NCI-H1417 (cell line): ENCODE results near the gene LRRC46.

Experiments used
- DNase-seq, 3 experiments: peaks; one replicate each; lab custom pipeline; 2025; lab: John Stamatoyannopoulos, UW

Gene LRRC46

DNA sequence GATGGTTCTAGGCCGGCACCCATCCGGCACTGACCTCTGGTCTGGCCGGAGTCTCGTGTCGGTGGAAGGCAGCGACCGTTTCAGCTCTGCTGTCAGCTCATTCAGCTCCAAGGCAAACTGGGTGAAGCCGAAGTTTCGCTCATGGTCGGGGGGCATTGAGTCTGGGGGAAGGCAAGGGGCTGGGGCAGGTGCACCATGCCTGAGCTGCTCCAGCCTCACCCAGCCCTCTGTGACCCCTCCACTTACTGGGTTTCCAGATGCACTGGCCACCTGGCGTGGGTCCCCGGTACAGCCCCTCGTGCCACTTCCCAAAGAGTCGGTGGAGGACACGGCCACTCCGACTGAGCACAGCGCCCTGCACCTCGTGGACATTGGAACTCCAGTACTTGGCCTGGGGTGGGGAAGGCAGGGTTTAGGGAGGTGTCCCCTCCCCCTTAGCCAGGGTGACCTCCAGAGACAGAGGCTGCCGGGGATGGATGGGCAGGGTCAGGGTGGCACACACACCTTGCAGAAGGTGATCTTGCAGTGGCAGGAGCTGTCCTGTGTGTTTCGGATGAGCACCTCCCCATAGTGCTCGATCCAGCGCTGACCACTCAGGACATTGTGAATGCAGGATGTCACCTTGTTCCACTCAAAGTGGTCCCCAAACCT is 22.5 kb upstream of the LRRC46 start:
- no peak for DNase-seq

DNA sequence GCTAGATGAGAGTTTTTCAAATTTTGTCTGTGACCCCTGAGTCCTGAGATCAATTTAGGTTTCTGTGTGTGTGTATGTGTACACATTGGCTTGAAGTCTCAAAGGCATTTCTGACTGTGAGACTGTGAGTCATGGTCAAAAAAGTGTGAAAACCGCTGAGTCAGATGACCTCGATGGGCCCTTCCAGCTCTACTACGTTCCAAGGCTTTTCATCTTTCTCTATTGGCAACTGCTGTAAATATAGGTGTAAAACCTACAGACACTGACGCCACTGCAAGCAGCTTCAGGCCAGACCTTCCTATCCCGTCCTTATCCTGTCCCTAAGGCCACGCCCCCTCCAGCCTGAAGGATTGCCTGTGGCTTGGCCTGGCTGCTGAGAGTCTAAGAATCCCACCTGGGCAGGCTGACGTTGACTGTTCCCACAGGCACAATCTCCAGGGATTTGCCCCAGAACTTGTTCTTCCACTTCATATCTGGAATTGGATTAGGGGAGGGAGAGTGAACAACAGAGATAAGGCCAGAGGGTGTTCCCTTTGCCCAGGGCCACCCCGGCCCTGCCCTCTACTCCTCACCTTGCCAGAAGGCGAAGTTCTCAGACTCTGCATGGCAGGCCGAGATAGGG is 21.2 kb upstream of the LRRC46 start:
- DNase-seq, result no peak

DNA sequence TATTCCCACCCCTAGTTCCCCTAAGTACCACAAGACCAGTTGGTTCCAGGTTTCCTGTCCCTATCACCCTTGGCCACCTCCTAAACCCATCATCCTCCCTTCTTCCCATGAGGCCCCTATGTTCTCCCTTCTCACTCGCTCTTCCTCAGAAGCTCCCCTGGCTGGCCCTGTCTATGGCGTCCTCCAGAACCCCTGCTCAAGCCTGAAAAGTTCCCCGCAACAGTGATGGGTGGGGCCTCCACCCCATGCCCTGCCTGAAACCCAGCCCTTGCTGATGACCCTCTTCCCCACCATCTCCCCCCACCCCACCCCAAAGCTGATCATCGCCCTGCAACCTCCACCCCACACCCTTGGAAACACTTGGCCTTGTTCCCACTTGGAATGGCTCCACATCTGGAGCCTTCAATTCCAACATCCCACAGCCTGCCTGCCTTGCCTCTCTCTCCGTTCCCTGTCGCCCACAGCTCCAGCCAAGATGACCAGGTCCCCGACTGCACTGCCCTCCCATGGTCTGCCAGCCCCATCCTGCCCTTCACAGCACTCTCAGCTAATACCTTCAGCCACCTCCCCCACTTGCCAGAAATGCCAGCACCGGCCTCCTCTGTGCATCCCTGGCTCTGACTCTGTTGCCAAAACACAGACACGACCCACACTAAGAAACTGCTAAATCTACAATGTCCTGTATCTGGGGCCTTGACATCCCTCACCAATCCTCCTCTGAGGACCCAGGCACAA is 20.4 kb upstream of the LRRC46 start:
- DNase-seq, result no peak

DNA sequence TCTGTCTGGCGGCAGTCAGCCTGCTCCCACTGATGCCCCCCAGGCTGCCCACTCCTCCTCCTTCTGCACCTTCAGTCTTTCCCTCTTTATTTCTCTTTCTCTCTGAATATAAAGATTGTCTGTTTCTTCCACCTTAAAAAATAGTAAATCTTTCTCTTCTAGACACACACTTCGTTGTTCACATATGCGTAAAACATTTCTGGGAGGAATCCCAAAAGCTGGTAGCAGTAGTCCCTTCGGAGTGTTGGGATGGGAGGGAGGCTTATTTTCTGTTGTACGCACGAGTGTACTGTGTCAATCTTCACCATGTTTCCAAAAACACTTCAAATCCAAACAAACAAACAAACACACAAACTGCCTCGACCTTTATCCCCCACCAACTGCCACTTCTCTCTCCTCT is 19.8 kb upstream of the LRRC46 start:
- DNase-seq, result no peak

DNA sequence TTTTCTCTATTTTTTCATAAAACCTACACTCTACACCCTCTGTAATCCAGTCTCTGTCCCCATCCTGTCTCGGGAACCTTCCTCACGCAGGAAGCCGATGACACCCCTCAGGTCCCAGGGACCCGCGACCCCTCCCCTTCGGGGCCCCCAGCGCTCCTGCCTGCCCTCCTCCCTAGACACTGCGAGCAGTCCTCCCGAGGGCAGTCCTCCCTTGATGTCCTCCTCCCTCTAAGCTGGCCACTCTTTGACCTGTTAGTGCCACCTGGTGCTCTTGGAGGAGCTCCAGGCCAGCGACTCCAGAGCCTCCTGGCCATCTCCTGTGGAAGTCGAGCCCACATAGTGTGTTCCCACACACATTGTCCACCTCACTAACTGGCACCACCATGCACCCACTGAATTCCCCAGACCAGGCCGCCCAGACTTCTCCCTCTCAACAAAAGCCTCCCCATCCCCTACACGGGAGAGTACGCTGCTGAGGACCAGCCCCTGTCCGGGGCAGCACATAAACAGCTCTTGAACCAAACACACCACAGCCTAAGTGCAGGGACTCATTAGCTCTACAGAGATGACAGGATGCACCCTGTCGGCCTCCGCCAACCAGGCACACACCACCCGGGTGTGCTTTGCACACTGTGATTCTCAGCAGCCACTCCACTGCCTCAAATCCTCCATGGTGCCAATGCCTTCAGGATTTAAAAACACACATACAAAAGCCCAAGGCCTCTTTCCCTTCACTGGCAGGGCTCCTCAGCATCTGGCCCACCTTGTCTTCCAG is 19.1 kb upstream of the LRRC46 start:
- no peak for DNase-seq

DNA sequence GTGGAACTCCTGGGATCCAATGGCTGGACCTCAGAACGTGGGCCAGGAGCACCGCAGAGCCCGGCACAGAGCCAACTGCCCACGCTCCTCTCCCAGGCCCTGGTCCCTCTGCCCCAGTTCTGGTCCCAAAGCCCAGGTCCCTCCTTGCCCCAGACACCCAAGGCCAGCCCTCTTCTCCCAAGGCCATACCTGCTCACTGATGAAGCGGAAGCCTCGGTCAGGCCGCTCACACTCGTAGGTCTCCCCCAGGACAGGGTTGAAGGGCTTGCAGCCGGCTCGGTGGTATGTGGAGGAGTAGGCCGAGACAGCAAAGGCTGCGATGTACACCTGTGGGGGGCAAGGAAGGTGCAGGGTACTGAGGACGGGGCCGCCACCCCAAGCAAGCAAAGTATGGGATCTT is 18.4 kb upstream of the LRRC46 start:
- no peak for DNase-seq

DNA sequence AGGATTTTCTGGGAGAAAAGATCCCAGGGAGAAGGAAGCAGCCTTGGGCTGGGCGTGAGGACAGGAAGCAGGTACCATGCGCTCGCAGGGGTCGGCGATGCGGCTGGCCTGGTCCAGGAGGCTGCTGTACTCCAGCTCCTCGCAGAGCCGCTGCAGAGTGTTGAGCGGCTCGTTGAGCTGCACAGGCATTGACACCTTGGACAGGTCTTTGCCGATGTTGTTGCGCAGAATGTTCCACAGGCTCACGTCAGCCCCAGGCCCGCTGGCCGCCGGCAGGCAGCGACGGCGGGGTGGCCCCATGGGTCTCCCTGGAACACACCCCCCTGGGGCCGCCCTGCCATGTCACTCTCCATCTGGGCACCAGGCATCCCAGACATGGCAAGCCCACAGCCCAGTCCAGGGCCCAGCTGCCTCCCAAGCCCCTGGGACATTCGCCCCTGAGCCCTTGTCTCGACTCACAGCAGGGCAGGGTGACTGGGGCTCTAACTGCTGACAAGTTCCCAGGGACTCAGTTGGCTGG is 17.9 kb upstream of the LRRC46 start:
- no peak for DNase-seq

DNA sequence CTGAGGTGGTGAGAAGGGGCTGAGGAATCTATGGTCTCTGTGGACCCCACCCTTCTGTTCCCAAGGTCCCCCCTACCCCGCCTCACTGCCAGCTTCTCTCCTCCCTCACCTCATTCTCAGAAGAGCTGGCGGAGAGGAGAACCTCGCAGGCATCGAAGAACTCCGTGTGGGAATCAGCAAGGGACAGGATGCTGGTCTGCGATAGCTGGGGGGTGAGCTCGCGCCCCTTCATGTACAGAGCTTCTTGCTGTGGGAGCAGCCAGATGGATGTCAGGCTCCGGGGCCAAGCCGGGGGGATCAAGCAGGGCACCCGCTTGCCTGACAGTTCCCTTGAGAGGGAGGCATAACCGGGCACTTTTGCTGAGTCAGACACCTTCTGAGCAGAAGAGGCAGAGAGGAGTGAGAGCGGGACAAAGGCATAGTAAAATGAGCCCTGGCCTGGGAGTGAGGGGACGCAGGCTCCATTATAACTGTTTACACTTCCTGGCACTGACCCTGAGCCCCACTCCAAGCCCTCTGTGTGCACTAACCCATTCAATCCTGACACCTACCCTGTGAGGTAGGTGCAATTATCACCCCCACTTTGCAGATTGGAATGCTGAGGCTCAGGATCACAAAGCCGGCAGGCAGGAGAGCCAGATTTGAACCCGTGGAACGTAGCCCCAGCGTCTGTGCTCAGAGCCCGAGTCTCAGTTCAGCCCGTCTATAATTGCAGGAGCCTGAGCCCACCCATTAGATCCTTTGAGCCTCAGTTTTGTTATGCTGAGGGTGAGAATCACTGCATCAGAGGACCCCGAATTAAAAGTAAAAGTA is 16.2 kb upstream of the LRRC46 start:
- DNase-seq, result no peak

DNA sequence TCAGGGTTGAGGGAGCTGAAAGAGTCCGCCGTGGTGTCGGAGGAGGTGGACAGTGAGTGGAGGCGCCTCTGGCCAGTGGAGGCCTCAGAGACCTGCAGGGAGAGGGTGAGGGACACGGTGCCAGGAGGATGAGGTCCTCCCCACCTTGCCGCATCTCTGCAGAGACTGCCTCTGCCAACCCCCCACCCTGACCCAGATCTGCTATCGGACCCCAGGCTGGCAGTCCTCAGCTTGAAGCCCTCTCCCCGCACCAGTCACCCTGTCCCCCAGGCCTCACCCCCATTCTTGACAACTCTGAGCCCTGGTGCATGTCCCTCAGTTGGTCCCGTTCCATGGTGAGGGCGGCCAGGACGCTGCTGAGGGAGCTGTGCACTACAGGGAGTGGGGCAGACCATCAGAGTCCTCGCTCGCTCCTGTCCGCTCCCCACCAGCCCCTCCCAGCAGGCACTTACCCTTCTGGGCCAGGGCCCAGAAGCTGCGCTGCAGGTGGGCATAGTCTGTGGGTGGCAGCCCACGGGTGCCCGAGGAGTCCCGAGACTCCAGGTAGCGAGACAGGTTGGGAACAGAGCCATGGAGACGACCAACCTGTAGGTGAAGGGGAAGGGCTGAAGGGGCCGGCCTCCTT is 15.2 kb upstream of the LRRC46 start:
- no peak for DNase-seq

DNA sequence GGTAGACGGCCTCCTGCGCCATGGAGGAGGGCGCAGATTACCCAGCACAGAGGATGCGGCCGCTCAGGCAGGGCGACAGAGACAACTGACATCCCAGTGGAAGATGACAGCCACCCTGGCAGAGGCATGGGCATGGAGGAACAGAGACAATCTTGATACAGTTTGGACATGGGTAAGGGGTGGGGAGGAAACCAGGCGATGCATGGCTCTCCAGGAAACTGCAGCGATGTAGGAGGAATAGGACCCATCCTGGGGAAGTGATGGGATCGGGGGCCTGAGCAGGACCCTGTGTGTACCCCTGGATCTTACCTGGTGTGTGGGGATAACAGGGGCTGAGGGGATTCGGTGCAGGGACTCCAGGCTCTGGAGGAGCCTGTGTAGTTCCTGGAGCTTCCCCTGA is 14.5 kb upstream of the LRRC46 start:
- DNase-seq, result no peak

DNA sequence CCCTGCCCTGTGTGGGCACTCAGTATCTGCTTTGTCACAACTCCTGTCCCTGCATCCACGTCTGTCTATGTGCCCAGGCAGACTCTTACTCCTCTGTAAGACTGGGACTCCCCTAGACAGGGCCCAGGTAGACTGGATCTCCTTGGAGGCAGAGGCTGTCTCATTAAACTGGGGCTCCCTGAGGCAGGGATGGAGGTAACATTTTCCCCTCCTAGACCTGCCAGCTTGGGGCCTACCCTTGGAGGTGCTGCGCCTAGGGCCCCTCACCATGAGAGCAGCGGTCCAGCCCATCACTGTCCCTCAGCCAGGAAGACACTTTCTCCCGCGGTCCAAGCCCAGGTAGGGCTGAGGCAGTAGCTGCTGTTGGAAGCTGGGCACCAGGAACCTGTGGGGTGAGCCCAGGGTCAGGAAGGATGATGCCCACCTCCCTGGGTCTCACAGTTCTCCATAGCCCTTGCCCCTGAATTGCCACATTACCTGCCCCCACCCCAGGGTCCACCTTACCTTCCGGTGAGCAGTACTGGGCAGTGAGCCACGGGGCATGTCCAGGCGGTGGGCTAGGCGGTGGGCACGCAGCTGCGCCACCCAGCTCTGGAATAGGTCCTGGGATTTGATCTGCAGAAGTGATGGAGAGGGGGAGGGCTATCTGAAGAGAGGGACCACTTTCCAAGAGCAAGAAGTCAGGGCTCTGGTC is 13.3 kb upstream of the LRRC46 start:
- no peak for DNase-seq

DNA sequence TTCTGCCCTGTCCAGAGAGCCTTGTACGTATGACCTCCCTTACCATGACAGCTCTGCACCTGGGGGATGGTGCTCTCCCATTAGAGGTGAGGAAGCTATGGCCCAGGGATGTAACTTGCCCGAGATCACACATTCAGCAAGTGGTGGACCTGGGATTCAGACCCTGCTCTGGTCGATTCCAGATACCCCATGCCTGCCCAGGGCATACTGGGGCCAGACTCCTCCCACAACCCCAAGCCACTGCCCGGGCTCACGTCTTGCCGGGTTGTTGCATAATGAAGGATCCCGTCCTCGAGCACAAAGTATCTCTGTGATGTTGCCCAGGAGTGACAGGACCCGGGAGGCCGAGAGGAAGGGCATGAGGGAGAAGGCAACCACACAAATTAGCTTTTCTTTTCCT is 12.0 kb upstream of the LRRC46 start:
- DNase-seq, result no peak

DNA sequence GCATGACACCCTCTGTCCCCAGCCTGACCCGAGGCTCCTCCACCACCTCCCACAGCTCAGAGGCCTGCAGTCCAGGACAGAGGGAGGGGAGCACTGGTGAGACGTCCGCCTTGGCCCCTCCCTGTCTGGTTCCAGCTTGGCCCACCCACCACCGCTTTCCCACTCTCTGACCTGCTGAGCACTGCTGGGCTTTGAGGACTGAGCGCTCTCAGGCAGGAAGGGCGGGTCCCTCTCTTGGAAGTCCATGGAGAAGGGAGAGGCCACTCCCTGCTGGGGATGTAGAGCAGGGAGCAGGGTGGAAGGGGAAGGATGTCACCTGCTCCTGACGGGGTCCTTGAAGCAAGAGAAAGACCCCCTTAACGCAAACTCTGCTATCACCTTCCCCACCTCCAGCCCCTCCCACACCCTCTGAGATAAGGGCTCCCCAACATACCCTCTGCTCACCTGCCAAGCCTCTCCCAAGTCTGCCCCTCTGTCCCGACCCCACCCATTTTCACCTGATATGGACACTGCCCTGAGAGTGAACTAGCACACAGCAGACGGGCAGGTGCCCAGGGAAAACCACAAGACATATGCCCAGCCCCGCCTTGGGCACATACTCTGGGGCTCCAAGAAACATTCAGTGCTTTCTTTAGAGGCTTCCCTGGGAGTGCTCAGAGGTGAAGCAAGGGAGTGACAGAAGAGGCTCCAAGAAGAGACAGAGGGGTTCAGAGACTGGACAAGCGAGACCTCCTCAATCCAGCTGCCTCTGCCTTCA is 11.3 kb upstream of the LRRC46 start:
- DNase-seq, result no peak

DNA sequence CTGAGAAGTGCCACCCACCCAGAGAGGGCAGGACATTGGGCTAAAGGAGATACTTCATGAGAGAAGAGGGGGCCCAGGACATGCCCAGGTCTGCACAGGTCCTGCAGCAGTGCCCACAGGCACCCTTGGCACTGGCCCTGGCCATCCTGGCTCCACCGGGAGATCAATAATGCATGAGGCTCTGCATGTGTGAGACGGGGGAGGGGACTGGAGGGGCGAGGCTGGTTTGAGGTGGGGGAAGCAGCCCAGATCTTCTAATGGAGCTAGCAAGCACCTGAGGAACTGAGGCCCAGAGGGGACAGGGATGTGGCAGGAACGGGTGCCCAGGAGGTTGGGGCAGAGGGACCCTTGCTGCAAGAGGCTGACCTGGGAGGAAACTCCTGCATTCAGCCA is 10.4 kb upstream of the LRRC46 start:
- DNase-seq, result no peak

DNA sequence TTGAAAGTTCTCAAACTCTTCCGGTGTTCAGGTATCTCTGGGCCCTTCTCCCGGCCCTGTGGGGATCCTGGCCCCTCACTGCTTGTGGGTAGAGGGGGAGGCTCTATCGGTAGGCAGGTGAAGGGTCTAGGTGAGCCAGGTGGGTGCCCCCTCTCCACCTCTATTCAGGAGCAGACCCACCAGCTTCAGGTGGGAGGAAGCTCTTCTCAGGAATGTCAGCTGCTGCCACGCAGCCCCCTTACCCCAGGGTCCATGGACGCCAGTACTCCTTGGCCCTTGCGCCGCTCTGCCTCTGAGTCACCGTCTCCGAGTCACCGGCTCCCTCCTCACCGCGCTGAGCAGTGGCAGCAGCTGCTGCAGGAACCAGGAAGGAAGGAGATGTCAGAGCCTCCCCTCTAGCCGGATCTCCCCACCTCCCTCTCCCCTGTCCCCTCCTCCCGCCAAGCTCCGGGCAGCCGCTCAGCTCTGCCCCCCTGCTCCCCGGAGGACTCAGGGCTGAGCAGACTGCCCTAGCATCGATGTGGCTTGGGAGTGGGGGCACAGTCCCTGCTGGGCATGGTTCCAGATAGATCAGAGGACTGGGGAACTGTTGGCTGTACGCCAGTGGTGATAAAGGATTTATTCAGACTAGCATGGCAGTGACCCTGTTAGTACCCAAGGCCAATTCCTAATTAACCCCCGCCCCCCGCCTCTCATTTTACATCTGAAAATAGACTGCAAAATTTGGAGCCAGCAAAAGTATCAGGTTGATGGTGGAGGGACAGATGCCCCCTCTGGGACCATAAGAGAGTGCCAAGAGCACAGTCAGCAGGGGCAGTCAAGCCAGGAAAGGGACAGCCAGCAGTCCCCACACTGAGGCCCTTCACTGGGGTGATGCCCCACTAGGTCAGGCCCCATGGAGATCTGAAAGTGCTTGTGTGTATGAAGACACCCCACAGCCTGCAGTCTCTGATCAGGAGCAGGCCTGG is 9.8 kb upstream of the LRRC46 start, which contains the start of gene OSBPL7:
TSS of gene OSBPL7 (minus strand) at position 371 of the 968 bp plus-strand sequence. CDS start 1,516 bp downstream, outside the sequence.
- DNase-seq, result peak; percentile 57 to 85 (median 76)

DNA sequence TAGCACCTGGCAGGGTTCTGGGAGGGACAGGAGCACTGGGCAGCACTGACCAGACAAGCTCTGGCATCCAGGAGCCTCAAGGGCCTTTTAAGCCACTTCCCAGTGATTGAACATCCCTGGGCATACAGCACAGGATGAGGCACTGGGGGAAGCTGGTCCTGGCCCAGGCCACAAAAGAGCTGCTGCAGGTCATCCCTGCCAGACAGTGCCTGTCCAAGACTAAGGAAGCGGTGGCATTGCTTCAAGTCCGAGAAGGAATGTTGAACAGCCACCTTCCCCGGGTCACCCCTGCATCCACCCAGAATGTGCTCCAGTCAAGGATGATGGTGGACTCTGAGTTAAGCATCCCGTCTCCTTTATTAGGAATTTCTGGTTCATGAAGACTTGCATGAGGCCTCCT is 8.7 kb upstream of the LRRC46 start:
- no peak for DNase-seq

DNA sequence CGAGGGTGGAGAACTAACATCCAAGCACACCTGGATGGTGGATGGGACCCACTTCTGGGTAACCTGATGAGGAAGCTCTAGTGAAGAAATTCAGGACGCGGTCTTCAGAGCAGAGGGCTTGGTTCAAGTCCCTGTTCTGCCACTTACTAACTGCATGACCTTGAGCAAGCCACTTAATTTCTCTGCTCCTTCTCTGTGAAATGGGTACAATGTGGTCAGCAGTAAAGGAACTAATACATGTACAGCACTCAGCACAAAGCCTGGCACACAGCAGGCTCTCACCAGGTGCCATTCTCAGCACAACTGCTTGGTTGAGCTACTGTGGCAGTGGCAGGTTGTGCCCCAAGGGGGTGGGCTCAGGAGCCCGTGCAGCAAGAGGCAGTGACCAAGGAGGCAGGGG is 8.0 kb upstream of the LRRC46 start:
- no peak for DNase-seq

DNA sequence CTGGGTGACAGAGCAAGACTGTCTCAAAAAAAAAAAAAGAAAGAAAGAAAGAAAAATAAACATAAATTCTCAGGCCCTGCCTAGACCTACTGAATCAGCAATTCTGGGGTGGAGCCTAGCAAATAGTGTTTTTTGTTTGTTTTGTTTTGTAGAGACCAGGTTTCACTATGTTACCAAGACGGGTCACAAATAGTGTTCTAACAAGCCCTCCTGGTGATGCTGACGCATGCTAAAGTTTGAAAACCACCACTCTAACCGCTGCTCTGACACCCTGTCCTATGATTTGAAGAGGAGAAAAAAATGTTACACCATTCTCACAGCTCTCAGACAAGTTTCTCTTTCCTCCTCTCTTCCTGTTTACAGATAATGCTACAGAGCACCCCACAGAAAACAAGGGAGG is 1.6 kb upstream of the LRRC46 start:
- DNase-seq, result no peak
